ENCODE data around the gene SPON1.

DNA sequence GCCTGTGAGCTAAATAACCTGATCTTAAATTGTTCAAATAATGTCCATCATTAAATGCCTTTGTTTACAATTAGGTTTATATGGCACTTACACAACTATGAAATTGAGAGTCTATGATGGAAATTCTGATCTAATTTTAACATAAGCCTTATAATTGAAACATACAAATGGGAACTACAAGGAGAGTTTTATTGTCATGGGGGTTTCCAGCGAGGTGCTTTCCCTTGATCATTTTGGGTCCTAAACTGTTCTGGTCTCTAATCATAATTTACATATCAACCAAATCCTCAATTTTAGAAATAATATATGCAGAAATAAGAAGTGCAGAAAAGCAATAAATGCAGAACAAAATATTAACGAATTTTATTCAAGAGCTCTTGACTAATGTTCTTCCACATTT is 351.6 kb downstream of the SPON1 start:
- TF ChIP-seq, protein P1, sequence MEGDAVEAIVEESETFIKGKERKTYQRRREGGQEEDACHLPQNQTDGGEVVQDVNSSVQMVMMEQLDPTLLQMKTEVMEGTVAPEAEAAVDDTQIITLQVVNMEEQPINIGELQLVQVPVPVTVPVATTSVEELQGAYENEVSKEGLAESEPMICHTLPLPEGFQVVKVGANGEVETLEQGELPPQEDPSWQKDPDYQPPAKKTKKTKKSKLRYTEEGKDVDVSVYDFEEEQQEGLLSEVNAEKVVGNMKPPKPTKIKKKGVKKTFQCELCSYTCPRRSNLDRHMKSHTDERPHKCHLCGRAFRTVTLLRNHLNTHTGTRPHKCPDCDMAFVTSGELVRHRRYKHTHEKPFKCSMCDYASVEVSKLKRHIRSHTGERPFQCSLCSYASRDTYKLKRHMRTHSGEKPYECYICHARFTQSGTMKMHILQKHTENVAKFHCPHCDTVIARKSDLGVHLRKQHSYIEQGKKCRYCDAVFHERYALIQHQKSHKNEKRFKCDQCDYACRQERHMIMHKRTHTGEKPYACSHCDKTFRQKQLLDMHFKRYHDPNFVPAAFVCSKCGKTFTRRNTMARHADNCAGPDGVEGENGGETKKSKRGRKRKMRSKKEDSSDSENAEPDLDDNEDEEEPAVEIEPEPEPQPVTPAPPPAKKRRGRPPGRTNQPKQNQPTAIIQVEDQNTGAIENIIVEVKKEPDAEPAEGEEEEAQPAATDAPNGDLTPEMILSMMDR (IDR thresholded peaks at IDR 0.05) = no peak
- TF ChIP-seq, protein P2, sequence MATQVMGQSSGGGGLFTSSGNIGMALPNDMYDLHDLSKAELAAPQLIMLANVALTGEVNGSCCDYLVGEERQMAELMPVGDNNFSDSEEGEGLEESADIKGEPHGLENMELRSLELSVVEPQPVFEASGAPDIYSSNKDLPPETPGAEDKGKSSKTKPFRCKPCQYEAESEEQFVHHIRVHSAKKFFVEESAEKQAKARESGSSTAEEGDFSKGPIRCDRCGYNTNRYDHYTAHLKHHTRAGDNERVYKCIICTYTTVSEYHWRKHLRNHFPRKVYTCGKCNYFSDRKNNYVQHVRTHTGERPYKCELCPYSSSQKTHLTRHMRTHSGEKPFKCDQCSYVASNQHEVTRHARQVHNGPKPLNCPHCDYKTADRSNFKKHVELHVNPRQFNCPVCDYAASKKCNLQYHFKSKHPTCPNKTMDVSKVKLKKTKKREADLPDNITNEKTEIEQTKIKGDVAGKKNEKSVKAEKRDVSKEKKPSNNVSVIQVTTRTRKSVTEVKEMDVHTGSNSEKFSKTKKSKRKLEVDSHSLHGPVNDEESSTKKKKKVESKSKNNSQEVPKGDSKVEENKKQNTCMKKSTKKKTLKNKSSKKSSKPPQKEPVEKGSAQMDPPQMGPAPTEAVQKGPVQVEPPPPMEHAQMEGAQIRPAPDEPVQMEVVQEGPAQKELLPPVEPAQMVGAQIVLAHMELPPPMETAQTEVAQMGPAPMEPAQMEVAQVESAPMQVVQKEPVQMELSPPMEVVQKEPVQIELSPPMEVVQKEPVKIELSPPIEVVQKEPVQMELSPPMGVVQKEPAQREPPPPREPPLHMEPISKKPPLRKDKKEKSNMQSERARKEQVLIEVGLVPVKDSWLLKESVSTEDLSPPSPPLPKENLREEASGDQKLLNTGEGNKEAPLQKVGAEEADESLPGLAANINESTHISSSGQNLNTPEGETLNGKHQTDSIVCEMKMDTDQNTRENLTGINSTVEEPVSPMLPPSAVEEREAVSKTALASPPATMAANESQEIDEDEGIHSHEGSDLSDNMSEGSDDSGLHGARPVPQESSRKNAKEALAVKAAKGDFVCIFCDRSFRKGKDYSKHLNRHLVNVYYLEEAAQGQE (IDR thresholded peaks at IDR 0.05; ENCODE audit: insufficient read depth in 1 of 2, low read depth in 2 of 2, low read length in 1 of 2) = no peak
- TF ChIP-seq POLR2AphosphoS5 (IDR thresholded peaks at IDR 0.05; ENCODE audit: low read depth, low read length) = no peak
